ENCODE results near the gene RHOU. TPM values are rescaled to one million over a fixed set of nuclear protein-coding genes. Genes with fewer than 3 reads are reported as not detected.

The RHOU gene
- 0.17 and 0.26 TPM in 2 replicates for total RNA-seq (2014; rRNA removed)
- percentile 52 among the genes with signal in this experiment for Bru-seq, nascent RNA
- percentile 72 among the genes with signal in this experiment for BruChase-seq, experiment 1, labeled RNA remaining after a 6-hour chase
- percentile 61 among the genes with signal in this experiment for BruChase-seq, experiment 2, labeled RNA remaining after a 2-hour chase
- long read RNA-seq, full-length matches to known transcripts, result 4 of 35 reads
- long read RNA-seq, partial matches to known transcripts, result 0 of 35 reads
- long read RNA-seq, other reads (novel, unspliced or antisense), result 31 of 35 reads

GRCh38 chr1:228734881-228735801 is at the start of gene RHOU:
Gene RHOU (plus strand): TSS chr1:228735479. CDS start chr1:228735743, 264 bp downstream.
- no TSS peak for BruUV-seq (replicated peaks)
- no peaks in the 10 kb centered on the region for H3K9me2 ChIP-seq (replicated peaks; ENCODE audit: low read length)
- H3K27me3 ChIP-seq (ENCODE audit: low read length), result peaks cover 91% of the 10 kb centered on the region
- no peaks in the 10 kb centered on the region for H3K9me3 ChIP-seq (ENCODE audit: low read length)
- peak within 1 kb of the TSS; percentile 81 for H3K4me2 ChIP-seq (ENCODE audit: low read length)
- H3K4me3 ChIP-seq (ENCODE audit: low read length), result peak within 1 kb of the TSS; percentile 66
- no peaks in the 10 kb centered on the region for H3K79me2 ChIP-seq (ENCODE audit: low read length)
- no peaks in the 10 kb centered on the region for H3F3A ChIP-seq (ENCODE audit: low read length, unreplicated experiment)
- POLR2A ChIA-PET (ENCODE audit: unreplicated experiment), result interaction anchor here (0.7 kb wide), 1 partner anchor 19 kb away, joined by 3 read pairs; no protein-coding TSS in a partner anchor
- H2AFZ ChIP-seq (ENCODE audit: low read length), result peak within 1 kb of the TSS; percentile 69
- CTCF ChIA-PET, result no interaction called here
- intact Hi-C loops (cut with micrococcal nuclease), result loop anchor here (2.0 kb wide), 1 partner anchor 496 kb away; no protein-coding TSS in a partner anchor
- H3K27ac ChIP-seq (ENCODE audit: low read length), result no peak within 1 kb of the TSS
- DNase-seq, result peak; percentile 34
- H3K36me3 ChIP-seq (ENCODE audit: low read depth, low read length), result no peaks in the 10 kb centered on the region
- no peaks in the 10 kb centered on the region for H4K20me1 ChIP-seq (ENCODE audit: low read length)
- TF ChIP-seq EZH2 (IDR thresholded peaks at IDR 0.05; ENCODE audit: low read length, unreplicated experiment) (peak; percentile 84), CTCF (conservative IDR thresholded peaks at IDR 0.05; ENCODE audit: low read depth, low read length) (peak; percentile 49; the same call in 1 of the 2 replicates), EZH2phosphoT487 (IDR thresholded peaks at IDR 0.05; ENCODE audit: borderline replicate concordance, low read length) (peak; percentile 65; the same call in 1 of the 2 replicates)
- peaks cover 11% of the 10 kb centered on the region for H3K4me1 ChIP-seq (ENCODE audit: insufficient read depth, low read length)
- H3K9ac ChIP-seq (ENCODE audit: low read length), result no peak within 1 kb of the TSS
- ATAC-seq, result peak; percentile 81

GRCh38 chr1:228687587-228687986 is 47.7 kb upstream of the RHOU start:
- Histone ChIP-seq H3K9me2 (replicated peaks; ENCODE audit: low read length) (no peaks in the 10 kb centered on the region), H2AFZ (ENCODE audit: low read length) (no peak overlapping the region), H3K4me2 (ENCODE audit: low read length) (no peak overlapping the region), H3K4me3 (ENCODE audit: low read length) (no peak overlapping the region), H3F3A (ENCODE audit: low read length, unreplicated experiment) (no peaks in the 10 kb centered on the region), H4K20me1 (ENCODE audit: low read length) (no peaks in the 10 kb centered on the region), H3K79me2 (ENCODE audit: low read length) (no peaks in the 10 kb centered on the region), H3K36me3 (ENCODE audit: low read depth, low read length) (no peaks in the 10 kb centered on the region), H3K9me3 (ENCODE audit: low read length) (no peaks in the 10 kb centered on the region), H3K9ac (ENCODE audit: low read length) (no peak overlapping the region), H3K4me1 (ENCODE audit: insufficient read depth, low read length) (no peaks in the 10 kb centered on the region), H3K27me3 (ENCODE audit: low read length) (peaks cover 5% of the 10 kb centered on the region; the same call in 1 of the 2 replicates), H3K27ac (ENCODE audit: low read length) (no peak overlapping the region)
- DNase-seq (no peak), ATAC-seq (no peak)
- intact Hi-C loops (cut with micrococcal nuclease), result no loop called here
- POLR2A ChIA-PET (ENCODE audit: unreplicated experiment), result no interaction called here
- CTCF ChIA-PET, result no interaction called here
- TF ChIP-seq EZH2 (IDR thresholded peaks at IDR 0.05; ENCODE audit: low read length, unreplicated experiment) (no peak), EZH2phosphoT487 (IDR thresholded peaks at IDR 0.05; ENCODE audit: borderline replicate concordance, low read length) (no peak), CTCF (conservative IDR thresholded peaks at IDR 0.05; ENCODE audit: low read depth, low read length) (no peak)
- no TSS peak for BruUV-seq (replicated peaks)

Measured in PC-3 (cell line).